ENCODE data around the gene GPRC5C.

- TF ChIP-seq CTCF (IDR thresholded peaks at IDR 0.05) (no peak), POLR2AphosphoS5 (IDR thresholded peaks at IDR 0.05) (no peak), EP300 (IDR thresholded peaks at IDR 0.05) (no peak), POLR2A (IDR thresholded peaks at IDR 0.05) (no peak)
Measured at GRCh38 chr17:74385201-74385600, 46.7 kb upstream of the GPRC5C start.
